Smooth muscle cell (in vitro differentiated cells): Measurements from ENCODE around the gene JAML. TPM values are rescaled to one million over a fixed set of nuclear protein-coding genes. Genes with fewer than 3 reads are reported as not detected.
"Not testable (repeated sequence)": the region's sequence is repeated elsewhere in the genome, so short reads cannot be mapped to it uniquely, and the experiment has no call there.

Experiments
- DNase-seq: peaks from one replicate; lab custom pipeline; 2025; ENCODE audit not compliant: unreplicated experiment; lab: John Stamatoyannopoulos, UW
- H2AFZ ChIP-seq: fragments of 200-600 bp; sonication (generic); 2 replicates; pipeline ENCODE4 v1.6.0; 2016; ENCODE audit warnings: antibody characterized with exemption, low read depth, mild to moderate bottlenecking
- H3F3A ChIP-seq: fragments of 200-600 bp; sonication (generic); 2 replicates; pipeline ENCODE4 v1.6.0; 2017; ENCODE audit warnings: antibody characterized with exemption, low read depth
- H3K27ac ChIP-seq: fragments of 200-600 bp; sonication (generic); 2 replicates; pipeline ENCODE4 v1.5.1; 2016; ENCODE audit warnings: low read depth, mild to moderate bottlenecking
- H3K27me3 ChIP-seq: fragments of 200-600 bp; sonication (generic); 2 replicates; pipeline ENCODE4 v1.6.1; 2016; ENCODE audit warnings: low read depth, mild to moderate bottlenecking
- H3K36me3 ChIP-seq: fragments of 200-600 bp; sonication (generic); 2 replicates; pipeline ENCODE4 v1.5.1; 2016; ENCODE audit warnings: low read depth
- H3K4me1 ChIP-seq: fragments of 200-600 bp; sonication (generic); 2 replicates; pipeline ENCODE4 v1.5.1; 2016; ENCODE audit warnings: low read depth
- H3K4me2 ChIP-seq: fragments of 200-600 bp; sonication (generic); 2 replicates; pipeline ENCODE4 v1.6.0; 2016; ENCODE audit warnings: mild to moderate bottlenecking
- H3K4me3 ChIP-seq: fragments of 200-600 bp; sonication (generic); 2 replicates; pipeline ENCODE4 v1.5.1; 2016; ENCODE audit warnings: mild to moderate bottlenecking
- H3K79me2 ChIP-seq: fragments of 200-600 bp; sonication (generic); 2 replicates; pipeline ENCODE4 v1.6.0; 2016; ENCODE audit warnings: low read depth, mild to moderate bottlenecking
- H3K9ac ChIP-seq: fragments of 200-600 bp; sonication (generic); 2 replicates; pipeline ENCODE4 v1.6.0; 2016; ENCODE audit warnings: low read depth
- H3K9me3 ChIP-seq: fragments of 200-600 bp; sonication (generic); replicated peaks from 2 replicates; pipeline ENCODE4 v1.5.1; 2016; ENCODE audit warnings: low read depth
- H4K20me1 ChIP-seq: fragments of 200-600 bp; sonication (generic); 2 replicates; pipeline ENCODE4 v1.6.0; 2016; ENCODE audit warnings: low read depth
- CTCF ChIP-seq: fragments of 200-600 bp; sonication (generic); IDR thresholded peaks from 2 replicates; pipeline ENCODE4 v1.5.1; 2017; ENCODE audit warnings: borderline replicate concordance, mild to moderate bottlenecking, antibody characterized with exemption; ENCODE audit not compliant: insufficient read depth, poor library complexity, severe bottlenecking
- WGBS: methylation state at CpG from one replicate; pipeline ENCODE4 v1.1.7; 2016; ENCODE audit warnings: low lambda C conversion rate; 5-methylcytosine and 5-hydroxymethylcytosine counted together
- polyA plus RNA-seq: library from polyadenylated mRNA; unstranded; fragments of >200 nt; fragmentation: Nextera tagmentation; extraction: Ambion mirVana; gene quantifications from 2 replicates; pipeline ENCODE4 v1.2.1, GENCODE V29; 2016
- total RNA-seq: library from RNA; depleted of rRNA; stranded (reverse); fragments of >200 nt; gene quantifications from 2 replicates; pipeline ENCODE4 v1.2.3, GENCODE V29; 2014

JAML gene
- total and polyA plus RNA-seq, 2 experiments from 2014 or later, result not detected

GRCh38 chr11:118194835-118195627, 29.8 kb downstream of the JAML start:
- Histone ChIP-seq H3K4me3 (no peak overlapping the region), H3K4me2 (no peak overlapping the region), H3K27me3 (peaks cover 10% of the 10 kb centered on the region), H3K36me3 (no peaks in the 10 kb centered on the region), H3K27ac (no peak overlapping the region), H3K9ac (no peak overlapping the region), H3K79me2 (no peaks in the 10 kb centered on the region), H3F3A (no peaks in the 10 kb centered on the region), H3K4me1 (no peaks in the 10 kb centered on the region), H2AFZ (no peak overlapping the region), H3K9me3 (no peaks in the 10 kb centered on the region), H4K20me1 (no peaks in the 10 kb centered on the region)
- DNase-seq, result no peak
- TF ChIP-seq CTCF, result no peak
- 58% methylated on average over 10 of the region's 10 CpGs for WGBS

- TF ChIP-seq CTCF, result no peak
- no peak overlapping the region for H3K4me3 ChIP-seq
- no peak overlapping the region for H3K27ac ChIP-seq
- no peaks in the 10 kb centered on the region for H3F3A ChIP-seq
- H3K36me3 ChIP-seq, result no peaks in the 10 kb centered on the region
- no peak overlapping the region for H2AFZ ChIP-seq
- H4K20me1 ChIP-seq, result no peaks in the 10 kb centered on the region
- DNase-seq, result no peak
- no peak overlapping the region for H3K4me2 ChIP-seq
- no peaks in the 10 kb centered on the region for H3K79me2 ChIP-seq
- peaks cover 14% of the 10 kb centered on the region for H3K27me3 ChIP-seq
- WGBS, result 86% methylated on average over 6 of the region's 6 CpGs
- H3K9ac ChIP-seq, result no peak overlapping the region
- H3K4me1 ChIP-seq, result no peaks in the 10 kb centered on the region
- no peaks in the 10 kb centered on the region for H3K9me3 ChIP-seq
These were observed 30.8 kb downstream of the JAML start for GRCh38 chr11:118193910-118194566.

GRCh38 chr11:118192817-118193216, 32.0 kb downstream of the JAML start:
- H3K27ac ChIP-seq, H3F3A ChIP-seq, H2AFZ ChIP-seq, DNase-seq, H3K9me3 ChIP-seq, H3K9ac ChIP-seq, H4K20me1 ChIP-seq, H3K36me3 ChIP-seq, H3K4me1 ChIP-seq, H3K79me2 ChIP-seq, H3K4me3 ChIP-seq, H3K4me2 ChIP-seq: not testable (repeated sequence)
- 95% methylated on average over 5 of the region's 5 CpGs for WGBS
- peaks cover 14% of the 10 kb centered on the region for H3K27me3 ChIP-seq

GRCh38 chr11:118190942-118191506, 33.8 kb downstream of the JAML start:
- DNase-seq, H3K4me3 ChIP-seq, H3F3A ChIP-seq, H3K4me1 ChIP-seq, H2AFZ ChIP-seq, H4K20me1 ChIP-seq, H3K79me2 ChIP-seq, H3K4me2 ChIP-seq, H3K9ac ChIP-seq, H3K36me3 ChIP-seq, H3K27ac ChIP-seq, H3K9me3 ChIP-seq: not testable (repeated sequence)
- WGBS, result 93% methylated on average over 2 of the region's 2 CpGs
- H3K27me3 ChIP-seq, result peaks cover 15% of the 10 kb centered on the region
